ENCODE measurements around the gene DGKH.

Gene DGKH

GRCh38 chr13:42011601-42012350 lies 36.7 kb upstream of the DGKH start:
- DNase-seq (ENCODE audit: low read depth, low spot score): no peak
- CTCF ChIA-PET: no interaction called here
- no peak for TF ChIP-seq CTCF (IDR thresholded peaks at IDR 0.05; ENCODE audit: insufficient read depth, low read length, missing control alignments)
- POLR2A ChIA-PET: no interaction called here
- H3K4me3 ChIP-seq (ENCODE audit: low read depth, low read length): no peak overlapping the region

GRCh38 chr13:42014119-42014518 lies 34.3 kb upstream of the DGKH start:
- ChIA-PET POLR2A (no interaction called here), CTCF (no interaction called here)
- H3K4me3 ChIP-seq (ENCODE audit: low read depth, low read length): no peak overlapping the region
- DNase-seq (ENCODE audit: low read depth, low spot score): no peak
- no peak for TF ChIP-seq CTCF (IDR thresholded peaks at IDR 0.05; ENCODE audit: insufficient read depth, low read length, missing control alignments)

- H3K4me3 ChIP-seq (ENCODE audit: low read depth, low read length): no peak overlapping the region
- CTCF ChIA-PET: no interaction called here
- DNase-seq (ENCODE audit: low read depth, low spot score): no peak
- POLR2A ChIA-PET: no interaction called here
- TF ChIP-seq CTCF (IDR thresholded peaks at IDR 0.05; ENCODE audit: insufficient read depth, low read length, missing control alignments): no peak
Measured at GRCh38 chr13:42017264-42017663, 31.2 kb upstream of the DGKH start.

GRCh38 chr13:42021851-42022250 lies 26.6 kb upstream of the DGKH start:
- POLR2A ChIA-PET: no interaction called here
- no peak overlapping the region for H3K4me3 ChIP-seq (ENCODE audit: low read depth, low read length)
- DNase-seq (ENCODE audit: low read depth, low spot score): no peak
- no peak for TF ChIP-seq CTCF (IDR thresholded peaks at IDR 0.05; ENCODE audit: insufficient read depth, low read length, missing control alignments)
- CTCF ChIA-PET: no interaction called here

- POLR2A ChIA-PET: no interaction called here
- DNase-seq (ENCODE audit: low read depth, low spot score): no peak
- no peak for TF ChIP-seq CTCF (IDR thresholded peaks at IDR 0.05; ENCODE audit: insufficient read depth, low read length, missing control alignments)
- CTCF ChIA-PET: no interaction called here
- H3K4me3 ChIP-seq (ENCODE audit: low read depth, low read length): no peak overlapping the region
Measured at GRCh38 chr13:42022336-42022735, 26.1 kb upstream of the DGKH start.

- TF ChIP-seq CTCF (IDR thresholded peaks at IDR 0.05; ENCODE audit: insufficient read depth, low read length, missing control alignments): no peak
- POLR2A ChIA-PET: no interaction called here
- CTCF ChIA-PET: no interaction called here
- DNase-seq (ENCODE audit: low read depth, low spot score): no peak
- no peak overlapping the region for H3K4me3 ChIP-seq (ENCODE audit: low read depth, low read length)
Measured at GRCh38 chr13:42022796-42023493, 25.5 kb upstream of the DGKH start.
